Liver (tissue), 3 donors: ENCODE results near the gene FPR1.

Experiments
- JUND ChIP-seq, 2 donors: IDR thresholded peaks; 2 replicates each; pipeline ENCODE4 v1.6.1; 2016; ENCODE audit warnings: antibody characterized with exemption in 2 of 2
- TAF1 ChIP-seq: conservative IDR thresholded peaks from 2 replicates; pipeline ENCODE4 v1.6.1; 2016; ENCODE audit warnings: antibody characterized with exemption, mild to moderate bottlenecking
- TF ChIP-seq, protein P1 (sequence below): fragments of 150-350 bp; IDR thresholded peaks from 2 replicates; pipeline ENCODE4 v1.5.1; 2017; ENCODE audit warnings: improper control_type of control experiment, low read depth, low read length; ENCODE audit not compliant: missing input control
- TF ChIP-seq, protein P2 (sequence below): IDR thresholded peaks from 2 replicates; pipeline ENCODE4 v1.6.1; 2016; ENCODE audit warnings: antibody characterized with exemption, mild to moderate bottlenecking
- TF ChIP-seq, protein P3 (sequence below): IDR thresholded peaks from 2 replicates; pipeline ENCODE4 v1.6.1; 2016; ENCODE audit warnings: antibody characterized with exemption
- donor health status: healthy.
- donor health status: healthy.

DNA sequence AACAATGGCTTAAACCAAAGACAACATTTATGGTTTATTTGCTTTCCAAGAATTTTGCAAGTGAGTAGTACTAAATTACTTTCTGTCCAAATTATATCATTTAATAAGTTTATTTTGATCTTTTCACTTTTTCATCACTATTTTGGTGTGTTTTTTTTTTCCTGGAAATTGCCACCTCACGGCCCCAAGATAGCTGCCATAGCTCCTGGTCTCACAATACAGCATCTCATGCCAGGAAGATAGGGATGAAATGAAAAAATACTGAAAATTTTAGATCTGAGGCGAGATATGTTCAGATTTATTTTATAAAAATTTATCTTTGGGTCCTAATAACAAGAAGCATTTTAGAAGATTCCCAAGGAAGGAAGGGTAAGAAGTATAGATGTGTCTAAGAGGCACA is 36.4 kb upstream of the FPR1 start:
- TF ChIP-seq, protein P1, sequence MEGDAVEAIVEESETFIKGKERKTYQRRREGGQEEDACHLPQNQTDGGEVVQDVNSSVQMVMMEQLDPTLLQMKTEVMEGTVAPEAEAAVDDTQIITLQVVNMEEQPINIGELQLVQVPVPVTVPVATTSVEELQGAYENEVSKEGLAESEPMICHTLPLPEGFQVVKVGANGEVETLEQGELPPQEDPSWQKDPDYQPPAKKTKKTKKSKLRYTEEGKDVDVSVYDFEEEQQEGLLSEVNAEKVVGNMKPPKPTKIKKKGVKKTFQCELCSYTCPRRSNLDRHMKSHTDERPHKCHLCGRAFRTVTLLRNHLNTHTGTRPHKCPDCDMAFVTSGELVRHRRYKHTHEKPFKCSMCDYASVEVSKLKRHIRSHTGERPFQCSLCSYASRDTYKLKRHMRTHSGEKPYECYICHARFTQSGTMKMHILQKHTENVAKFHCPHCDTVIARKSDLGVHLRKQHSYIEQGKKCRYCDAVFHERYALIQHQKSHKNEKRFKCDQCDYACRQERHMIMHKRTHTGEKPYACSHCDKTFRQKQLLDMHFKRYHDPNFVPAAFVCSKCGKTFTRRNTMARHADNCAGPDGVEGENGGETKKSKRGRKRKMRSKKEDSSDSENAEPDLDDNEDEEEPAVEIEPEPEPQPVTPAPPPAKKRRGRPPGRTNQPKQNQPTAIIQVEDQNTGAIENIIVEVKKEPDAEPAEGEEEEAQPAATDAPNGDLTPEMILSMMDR, result no peak
- TF ChIP-seq JUND (IDR thresholded peaks at IDR 0.05) (no peak), TAF1 (no peak)
- TF ChIP-seq, protein P2, sequence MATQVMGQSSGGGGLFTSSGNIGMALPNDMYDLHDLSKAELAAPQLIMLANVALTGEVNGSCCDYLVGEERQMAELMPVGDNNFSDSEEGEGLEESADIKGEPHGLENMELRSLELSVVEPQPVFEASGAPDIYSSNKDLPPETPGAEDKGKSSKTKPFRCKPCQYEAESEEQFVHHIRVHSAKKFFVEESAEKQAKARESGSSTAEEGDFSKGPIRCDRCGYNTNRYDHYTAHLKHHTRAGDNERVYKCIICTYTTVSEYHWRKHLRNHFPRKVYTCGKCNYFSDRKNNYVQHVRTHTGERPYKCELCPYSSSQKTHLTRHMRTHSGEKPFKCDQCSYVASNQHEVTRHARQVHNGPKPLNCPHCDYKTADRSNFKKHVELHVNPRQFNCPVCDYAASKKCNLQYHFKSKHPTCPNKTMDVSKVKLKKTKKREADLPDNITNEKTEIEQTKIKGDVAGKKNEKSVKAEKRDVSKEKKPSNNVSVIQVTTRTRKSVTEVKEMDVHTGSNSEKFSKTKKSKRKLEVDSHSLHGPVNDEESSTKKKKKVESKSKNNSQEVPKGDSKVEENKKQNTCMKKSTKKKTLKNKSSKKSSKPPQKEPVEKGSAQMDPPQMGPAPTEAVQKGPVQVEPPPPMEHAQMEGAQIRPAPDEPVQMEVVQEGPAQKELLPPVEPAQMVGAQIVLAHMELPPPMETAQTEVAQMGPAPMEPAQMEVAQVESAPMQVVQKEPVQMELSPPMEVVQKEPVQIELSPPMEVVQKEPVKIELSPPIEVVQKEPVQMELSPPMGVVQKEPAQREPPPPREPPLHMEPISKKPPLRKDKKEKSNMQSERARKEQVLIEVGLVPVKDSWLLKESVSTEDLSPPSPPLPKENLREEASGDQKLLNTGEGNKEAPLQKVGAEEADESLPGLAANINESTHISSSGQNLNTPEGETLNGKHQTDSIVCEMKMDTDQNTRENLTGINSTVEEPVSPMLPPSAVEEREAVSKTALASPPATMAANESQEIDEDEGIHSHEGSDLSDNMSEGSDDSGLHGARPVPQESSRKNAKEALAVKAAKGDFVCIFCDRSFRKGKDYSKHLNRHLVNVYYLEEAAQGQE, result no peak
- TF ChIP-seq, protein P3, sequence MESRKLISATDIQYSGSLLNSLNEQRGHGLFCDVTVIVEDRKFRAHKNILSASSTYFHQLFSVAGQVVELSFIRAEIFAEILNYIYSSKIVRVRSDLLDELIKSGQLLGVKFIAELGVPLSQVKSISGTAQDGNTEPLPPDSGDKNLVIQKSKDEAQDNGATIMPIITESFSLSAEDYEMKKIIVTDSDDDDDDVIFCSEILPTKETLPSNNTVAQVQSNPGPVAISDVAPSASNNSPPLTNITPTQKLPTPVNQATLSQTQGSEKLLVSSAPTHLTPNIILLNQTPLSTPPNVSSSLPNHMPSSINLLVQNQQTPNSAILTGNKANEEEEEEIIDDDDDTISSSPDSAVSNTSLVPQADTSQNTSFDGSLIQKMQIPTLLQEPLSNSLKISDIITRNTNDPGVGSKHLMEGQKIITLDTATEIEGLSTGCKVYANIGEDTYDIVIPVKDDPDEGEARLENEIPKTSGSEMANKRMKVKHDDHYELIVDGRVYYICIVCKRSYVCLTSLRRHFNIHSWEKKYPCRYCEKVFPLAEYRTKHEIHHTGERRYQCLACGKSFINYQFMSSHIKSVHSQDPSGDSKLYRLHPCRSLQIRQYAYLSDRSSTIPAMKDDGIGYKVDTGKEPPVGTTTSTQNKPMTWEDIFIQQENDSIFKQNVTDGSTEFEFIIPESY, result no peak
